Body of pancreas (tissue), 4 donors: Measurements from ENCODE around the gene PCDHB12. TPM values are rescaled to one million over a fixed set of nuclear protein-coding genes. Genes with fewer than 3 reads are reported as not detected.

ENCODE experiments used
- ATAC-seq: fragments of 150-250 bp; one replicate; pipeline ENCODE4 v1.9.1; 2016
- DNase-seq, 4 donors: peaks; one replicate each; pipeline ENCODE4 v3.0.0-alpha.2; 2019
- H3K27ac ChIP-seq, 4 donors: fragments of 200-600 bp; sonication (generic); 1 replicate in 3 of 4; 2 replicates in 1 of 4; pipeline versions ENCODE4 v1.5.1 to v1.6.1; 2016 to 2019; ENCODE audit warnings: mild to moderate bottlenecking in 1 of 4, mixed read lengths in 1 of 4, moderate library complexity in 1 of 4
- H3K27me3 ChIP-seq, 2 donors: fragments of 200-600 bp; sonication (generic); one replicate each; pipeline ENCODE4 v1.6.0; 2016; ENCODE audit warnings: mild to moderate bottlenecking in 1 of 2
- H3K36me3 ChIP-seq, 2 donors: fragments of 200-600 bp; sonication (generic); replicated peaks in 1 of 2; 2 replicates each; pipeline ENCODE4 v1.5.1; 2016; ENCODE audit warnings: low read depth in 2 of 2; ENCODE audit not compliant: insufficient read depth in 1 of 2
- H3K4me1 ChIP-seq: fragments of 200-600 bp; sonication (generic); one replicate; pipeline ENCODE4 v1.6.0; 2016
- H3K4me3 ChIP-seq, 2 donors: fragments of 200-600 bp; sonication (generic); 1 replicate in 1 of 2; 2 replicates in 1 of 2; pipeline ENCODE4 v1.5.1; 2016 to 2019
- H3K9me3 ChIP-seq, 3 donors: fragments of 200-600 bp; sonication (generic); 1 replicate in 2 of 3; 2 replicates in 1 of 3; pipeline ENCODE4 v1.5.1; 2016
- POLR2A ChIP-seq, 3 donors: fragments of 450-650 bp; IDR thresholded peaks; one replicate each; pipeline ENCODE4 v1.6.1; 2016; ENCODE audit warnings: antibody characterized with exemption in 3 of 3, mild to moderate bottlenecking in 2 of 3
- WGBS, 2 donors: methylation state at CpG; one replicate each; pipeline ENCODE4 v1.1.5; 2017; 5-methylcytosine and 5-hydroxymethylcytosine counted together
- intact Hi-C: fragments of 100-400 bp; cut with DNase I; formaldehyde crosslinking; loops from one replicate; pipeline ENCODE4 v1.15.1; 2023
- total RNA-seq, 2 donors: library from RNA; depleted of rRNA; stranded (reverse); fragments of >200 nt; gene quantifications; one replicate each; pipeline ENCODE4 v1.1.0, GENCODE V29; 2016
- TF ChIP-seq, protein P1 (sequence below), 7 experiments: fragments of 450-650 bp in 4 of 7; fragments of 200-600 bp in 3 of 7; sonication (generic) in 3 of 7; IDR thresholded peaks; one replicate each; pipeline ENCODE4 v1.5.1; 2016 to 2019; ENCODE audit warnings: antibody characterized with exemption in 7 of 7

The PCDHB12 gene
- total RNA-seq, 2 donors from 2014 or later = 2.0 to 3.4 TPM

DNA sequence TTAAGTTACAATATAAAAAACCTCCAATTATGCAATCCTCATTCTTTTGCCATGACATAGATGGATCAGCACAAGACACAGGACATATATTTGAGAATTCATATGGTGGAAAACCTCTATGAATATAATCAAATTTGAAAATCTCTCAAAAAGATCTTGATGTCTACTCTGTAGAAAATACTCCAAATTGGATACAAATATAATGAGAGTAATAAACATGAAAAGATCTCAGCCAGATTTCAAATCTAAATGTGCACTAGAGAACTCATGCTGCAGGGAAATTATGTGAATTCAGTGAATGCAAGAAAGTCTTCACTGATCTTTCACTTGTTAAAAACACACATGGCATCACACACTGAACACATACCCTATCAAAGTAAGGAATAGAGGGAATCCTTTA is 50.4 kb downstream of the PCDHB12 start:
- H3K4me1 ChIP-seq = no peaks in the 10 kb centered on the region
- H3K36me3 ChIP-seq = no peaks in the 10 kb centered on the region
- H3K9me3 ChIP-seq = peaks cover 3 to 79% (median 4%) of the 10 kb centered on the region in 3 donors
- H3K4me3 ChIP-seq = no peak overlapping the region
- intact Hi-C loops = no loop called here
- DNase-seq (no peak), ATAC-seq (no peak)
- TF ChIP-seq POLR2A (IDR thresholded peaks at IDR 0.05) = no peak
- TF ChIP-seq, protein P1, sequence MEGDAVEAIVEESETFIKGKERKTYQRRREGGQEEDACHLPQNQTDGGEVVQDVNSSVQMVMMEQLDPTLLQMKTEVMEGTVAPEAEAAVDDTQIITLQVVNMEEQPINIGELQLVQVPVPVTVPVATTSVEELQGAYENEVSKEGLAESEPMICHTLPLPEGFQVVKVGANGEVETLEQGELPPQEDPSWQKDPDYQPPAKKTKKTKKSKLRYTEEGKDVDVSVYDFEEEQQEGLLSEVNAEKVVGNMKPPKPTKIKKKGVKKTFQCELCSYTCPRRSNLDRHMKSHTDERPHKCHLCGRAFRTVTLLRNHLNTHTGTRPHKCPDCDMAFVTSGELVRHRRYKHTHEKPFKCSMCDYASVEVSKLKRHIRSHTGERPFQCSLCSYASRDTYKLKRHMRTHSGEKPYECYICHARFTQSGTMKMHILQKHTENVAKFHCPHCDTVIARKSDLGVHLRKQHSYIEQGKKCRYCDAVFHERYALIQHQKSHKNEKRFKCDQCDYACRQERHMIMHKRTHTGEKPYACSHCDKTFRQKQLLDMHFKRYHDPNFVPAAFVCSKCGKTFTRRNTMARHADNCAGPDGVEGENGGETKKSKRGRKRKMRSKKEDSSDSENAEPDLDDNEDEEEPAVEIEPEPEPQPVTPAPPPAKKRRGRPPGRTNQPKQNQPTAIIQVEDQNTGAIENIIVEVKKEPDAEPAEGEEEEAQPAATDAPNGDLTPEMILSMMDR (IDR thresholded peaks at IDR 0.05) = no peak
- H3K27me3 ChIP-seq = peaks cover 0 to 4% of the 10 kb centered on the region in 2 donors
- H3K27ac ChIP-seq = no peak overlapping the region

- no peak for TF ChIP-seq POLR2A (IDR thresholded peaks at IDR 0.05)
- TF ChIP-seq, protein P1 (IDR thresholded peaks at IDR 0.05) = no peak
- Histone ChIP-seq H3K27me3 (peaks cover 0 to 4% of the 10 kb centered on the region in 2 donors), H3K4me3 (no peak overlapping the region), H3K9me3 (peaks cover 0 to 76% (median 4%) of the 10 kb centered on the region in 3 donors), H3K36me3 (no peaks in the 10 kb centered on the region), H3K27ac (no peak overlapping the region), H3K4me1 (no peaks in the 10 kb centered on the region)
- ATAC-seq (no peak), DNase-seq (no peak)
- 62 to 64% methylated on average over 5 of the region's 5 CpGs for WGBS, 2 donors
- intact Hi-C loops = no loop called here
These were observed 52.1 kb downstream of the PCDHB12 start for GRCh38 chr5:141260458-141261237.

DNA sequence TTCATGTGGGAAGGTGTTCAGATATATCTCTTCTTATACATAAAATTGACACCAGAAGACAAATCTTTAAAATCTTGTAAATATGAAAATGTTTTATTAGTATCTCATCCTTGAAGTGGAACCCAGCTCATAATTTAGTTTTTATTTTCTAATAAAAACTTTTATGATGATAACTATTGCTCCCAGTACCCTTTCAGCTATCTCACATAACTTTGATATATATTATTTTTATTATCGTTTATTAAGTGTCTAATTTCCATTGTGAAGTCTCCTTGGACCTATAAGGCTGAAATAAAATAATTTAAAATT is 52.7 kb downstream of the PCDHB12 start:
- H3K9me3 ChIP-seq = peaks cover 0 to 75% (median 4%) of the 10 kb centered on the region in 3 donors
- H3K27ac ChIP-seq = no peak overlapping the region
- intact Hi-C loops = no loop called here
- ATAC-seq (no peak), DNase-seq (no peak)
- no peaks in the 10 kb centered on the region for H3K36me3 ChIP-seq
- no peak for TF ChIP-seq POLR2A (IDR thresholded peaks at IDR 0.05)
- TF ChIP-seq, protein P1 (IDR thresholded peaks at IDR 0.05) = no peak
- peaks cover 0 to 4% of the 10 kb centered on the region in 2 donors for H3K27me3 ChIP-seq
- H3K4me3 ChIP-seq = no peak overlapping the region
- 71 to 76% methylated on average over 1 of the region's 1 CpG for WGBS, 2 donors
- no peaks in the 10 kb centered on the region for H3K4me1 ChIP-seq

Other genes with a start within 250 kb of the PCDHB12 start
- 1 to 10 TPM; 1.6 to 2.3 TPM for gene PCDHAC2, start 242.2 kb upstream of the PCDHB12 start, total RNA-seq
- under 1 TPM; 0.26 to 0.66 TPM for gene PCDHB1, start 157.3 kb upstream of the PCDHB12 start, total RNA-seq
- 1 to 10 TPM; 1.8 to 2.0 TPM for gene PCDHB2, start 114.1 kb upstream of the PCDHB12 start, total RNA-seq
- 1 to 10 TPM; 1.3 to 1.8 TPM for gene PCDHB3, start 108.2 kb upstream of the PCDHB12 start, total RNA-seq
- 1 to 10 TPM; 1.6 to 3.3 TPM for gene PCDHB4, start 86.9 kb upstream of the PCDHB12 start, total RNA-seq
- 10 to 100 TPM in 1 of 2 donors, 1 to 10 TPM in 1; 4.3 to 10.6 TPM for gene PCDHB5, start 73.5 kb upstream of the PCDHB12 start, total RNA-seq
- 1 to 10 TPM in 1 of 2 donors, under 1 TPM in 1; 0.33 to 1.0 TPM for gene PCDHB6, start 58.7 kb upstream of the PCDHB12 start, total RNA-seq
- gene PCDHB7, start 36.1 kb upstream of the PCDHB12 start, total RNA-seq = under 1 TPM in 1 of 2 donors, not detected in 1; 0.52 TPM
- under 1 TPM; 0.33 to 0.52 TPM for gene PCDHB8, start 30.9 kb upstream of the PCDHB12 start, total RNA-seq
- gene PCDHB16, start 26.3 kb upstream of the PCDHB12 start, total RNA-seq = 1 to 10 TPM; 2.1 to 4.6 TPM
- 10 to 100 TPM in 1 of 2 donors, under 1 TPM in 1; 0.78 to 19.8 TPM for gene PCDHB9, start 21.6 kb upstream of the PCDHB12 start, total RNA-seq
- 1 to 10 TPM; 1.3 to 2.3 TPM for gene PCDHB10, start 16.4 kb upstream of the PCDHB12 start, total RNA-seq
- gene PCDHB11, start 9.1 kb upstream of the PCDHB12 start, total RNA-seq = 1 to 10 TPM; 4.4 to 4.9 TPM
- 1 to 10 TPM; 6.5 to 7.6 TPM for gene PCDHB13, start 5.2 kb downstream of the PCDHB12 start, total RNA-seq
- 1 to 10 TPM; 3.4 to 7.3 TPM for gene PCDHB14, start 14.6 kb downstream of the PCDHB12 start, total RNA-seq
- 1 to 10 TPM; 3.1 to 3.6 TPM for gene PCDHB15, start 36.7 kb downstream of the PCDHB12 start, total RNA-seq
- gene SLC25A2, start 95.3 kb downstream of the PCDHB12 start, total RNA-seq = not detected
- gene TAF7, start 112.1 kb downstream of the PCDHB12 start, total RNA-seq = 10 to 100 TPM; 28.7 to 32.2 TPM
- gene PCDHGA1, start 121.8 kb downstream of the PCDHB12 start, total RNA-seq = under 1 TPM; 0.33 to 0.78 TPM
- 1 to 10 TPM; 2.0 to 2.9 TPM for gene PCDHGA2, start 130.0 kb downstream of the PCDHB12 start, total RNA-seq
- 10 to 100 TPM in 1 of 2 donors, 1 to 10 TPM in 1; 4.2 to 11.2 TPM for gene PCDHGA3, start 135.1 kb downstream of the PCDHB12 start, total RNA-seq
- 1 to 10 TPM; 3.9 to 6.9 TPM for gene PCDHGB1, start 141.4 kb downstream of the PCDHB12 start, total RNA-seq
- gene PCDHGA4, start 146.3 kb downstream of the PCDHB12 start, total RNA-seq = 10 to 100 TPM in 1 of 2 donors, 1 to 10 TPM in 1; 6.7 to 10.9 TPM
- gene PCDHGB2, start 151.3 kb downstream of the PCDHB12 start, total RNA-seq = 1 to 10 TPM; 2.3 to 9.3 TPM
- 1 to 10 TPM; 5.6 to 6.0 TPM for gene PCDHGA5, start 155.4 kb downstream of the PCDHB12 start, total RNA-seq
- 10 to 100 TPM in 1 of 2 donors, 1 to 10 TPM in 1; 4.2 to 10.2 TPM for gene PCDHGB3, start 161.5 kb downstream of the PCDHB12 start, total RNA-seq
- gene PCDHGA6, start 165.2 kb downstream of the PCDHB12 start, total RNA-seq = 10 to 100 TPM in 1 of 2 donors, 1 to 10 TPM in 1; 5.2 to 11.2 TPM
- 1 to 10 TPM; 5.2 to 7.6 TPM for gene PCDHGA7, start 174.0 kb downstream of the PCDHB12 start, total RNA-seq
- 1 to 10 TPM; 3.6 to 4.9 TPM for gene PCDHGB4, start 179.0 kb downstream of the PCDHB12 start, total RNA-seq
- gene PCDHGA8, start 183.9 kb downstream of the PCDHB12 start, total RNA-seq = 10 to 100 TPM in 1 of 2 donors, 1 to 10 TPM in 1; 4.2 to 10.2 TPM
- gene PCDHGB5, start 189.2 kb downstream of the PCDHB12 start, total RNA-seq = 10 to 100 TPM in 1 of 2 donors, 1 to 10 TPM in 1; 7.8 to 15.2 TPM
- 1 to 10 TPM; 4.9 to 8.2 TPM for gene PCDHGA9, start 194.1 kb downstream of the PCDHB12 start, total RNA-seq
- 1 to 10 TPM; 4.6 to 8.0 TPM for gene PCDHGB6, start 199.3 kb downstream of the PCDHB12 start, total RNA-seq
- gene PCDHGA10, start 204.3 kb downstream of the PCDHB12 start, total RNA-seq = 1 to 10 TPM; 5.3 to 5.4 TPM
- gene PCDHGB7, start 209.0 kb downstream of the PCDHB12 start, total RNA-seq = 1 to 10 TPM; 7.0 to 7.9 TPM
- gene PCDHGA11, start 212.3 kb downstream of the PCDHB12 start, total RNA-seq = 1 to 10 TPM; 4.9 to 6.9 TPM
- gene PCDHGA12, start 221.8 kb downstream of the PCDHB12 start, total RNA-seq = 1 to 10 TPM; 5.3 to 5.4 TPM